A549 treated with DMSO at 1 μM for 4 hours (cell line): ENCODE results near the gene CDC42. TPM values are rescaled to one million over a fixed set of nuclear protein-coding genes. Genes with fewer than 3 reads are reported as not detected.

Experiments used
- total RNA-seq: library from RNA; stranded (reverse); fragments of 200-300 nt; extraction: Qiagen RNA extraction; gene quantifications from 5 replicates; pipeline ENCODE4 v1.2.3, GENCODE V29; 2022; ENCODE audit warnings: low read depth

Gene CDC42
- 146 to 204 TPM (median 168 TPM) in 5 replicates for total RNA-seq

DNA sequence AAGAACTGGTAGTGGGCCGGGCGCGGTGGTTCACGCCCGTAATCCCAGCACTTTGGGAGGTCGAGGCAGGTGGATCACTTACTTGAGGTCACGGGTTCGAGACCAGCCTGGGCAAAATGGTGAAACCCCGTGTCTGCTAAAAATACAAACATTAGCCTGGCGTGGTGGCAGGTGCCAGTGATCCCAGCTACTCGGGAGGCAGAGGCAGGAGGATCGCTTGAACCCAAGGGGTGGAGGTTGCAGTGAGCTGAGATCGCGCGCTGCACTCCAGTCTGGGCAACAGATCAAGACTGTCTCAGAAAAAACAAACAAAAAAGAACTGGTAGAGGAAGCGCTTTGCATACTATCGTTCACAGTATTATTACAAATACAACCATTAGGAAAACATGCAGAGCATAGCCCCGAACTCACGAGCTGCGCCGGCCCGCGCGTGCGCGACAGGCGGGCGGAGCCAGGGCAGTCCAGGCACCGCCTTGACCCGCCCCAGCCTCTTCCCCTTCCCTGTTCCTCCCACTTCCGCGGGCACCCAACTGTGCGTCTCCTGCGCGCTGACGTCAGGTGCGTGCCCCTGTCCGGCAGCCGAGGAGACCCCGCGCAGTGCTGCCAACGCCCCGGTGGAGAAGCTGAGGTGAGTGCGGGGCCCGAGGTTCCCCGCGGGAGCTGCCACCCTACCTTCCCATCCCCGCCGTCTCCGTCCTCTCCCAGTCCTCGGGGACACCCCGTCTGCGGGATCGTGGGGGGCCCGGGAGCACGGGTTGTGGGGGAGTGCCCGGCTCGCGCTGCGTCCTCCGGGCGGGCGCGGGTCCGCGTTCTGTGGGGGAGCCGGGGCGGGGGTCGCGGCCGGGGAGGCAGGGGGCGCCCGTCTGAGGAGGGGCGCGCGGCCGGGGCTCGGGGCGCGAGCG lies at the start of gene CDC42:
Gene CDC42 (plus strand): TSS at position 595 of the 902 bp plus-strand sequence. CDS start 25,770 bp downstream, outside the sequence.

Other genes with a start within 250 kb of the CDC42 start
- gene LDLRAD2, start 240.4 kb upstream of the CDC42 start, total RNA-seq = 0.08 to 0.20 TPM (median 0.12 TPM) in 3 of 5 replicates, not detected in the others
- gene HSPG2, start 115.4 kb upstream of the CDC42 start, total RNA-seq = 48.6 to 65.4 TPM (median 58.9 TPM) in 5 replicates
- gene CELA3B, start 75.7 kb upstream of the CDC42 start, total RNA-seq = not detected in 5 replicates
- gene CELA3A, start 51.1 kb upstream of the CDC42 start, total RNA-seq = not detected in 5 replicates
- gene WNT4, start 90.4 kb downstream of the CDC42 start, total RNA-seq = 0.14 to 0.35 TPM (median 0.28 TPM) in 5 replicates